Parathyroid adenoma (tissue), 2 donors: ENCODE results near the gene GALNT12.

Experiments
- H2AFZ ChIP-seq: fragments of 300-600 bp; sonication (generic); one replicate; pipeline ENCODE4 v1.7.0; 2017; ENCODE audit warnings: antibody characterized with exemption, mild to moderate bottlenecking
- H3K27ac ChIP-seq: fragments of 300-600 bp; sonication (generic); one replicate; pipeline ENCODE4 v1.7.0; 2017
- H3K27me3 ChIP-seq: fragments of 300-600 bp; sonication (generic); one replicate; pipeline ENCODE4 v1.7.0; 2017; ENCODE audit warnings: low read length; ENCODE audit not compliant: control insufficient read depth, insufficient read depth
- H3K36me3 ChIP-seq: fragments of 300-600 bp; sonication (generic); one replicate; pipeline ENCODE4 v1.7.0; 2017; ENCODE audit warnings: low read length; ENCODE audit not compliant: control insufficient read depth, insufficient read depth
- H3K4me1 ChIP-seq: fragments of 300-600 bp; sonication (generic); one replicate; pipeline ENCODE4 v1.7.0; 2017; ENCODE audit warnings: control low read depth
- H3K4me2 ChIP-seq: fragments of 300-600 bp; sonication (generic); one replicate; pipeline ENCODE4 v1.7.0; 2017; ENCODE audit warnings: low read length
- H3K4me3 ChIP-seq: fragments of 300-600 bp; sonication (generic); one replicate; pipeline ENCODE4 v1.7.0; 2017; ENCODE audit warnings: low read depth, low read length
- H3K79me2 ChIP-seq: fragments of 300-600 bp; sonication (generic); one replicate; pipeline ENCODE4 v1.7.0; 2017; ENCODE audit warnings: control low read depth
- H3K9ac ChIP-seq: fragments of 300-600 bp; sonication (generic); one replicate; pipeline ENCODE4 v1.7.0; 2017; ENCODE audit warnings: mild to moderate bottlenecking
- H3K9me3 ChIP-seq: fragments of 300-600 bp; sonication (generic); one replicate; pipeline ENCODE4 v1.7.0; 2017; ENCODE audit warnings: low read length; ENCODE audit not compliant: control insufficient read depth
- TF ChIP-seq, protein P1 (sequence below): fragments of 300-600 bp; sonication (generic); IDR thresholded peaks from one replicate; pipeline ENCODE4 v1.7.0; 2017; ENCODE audit warnings: antibody characterized with exemption, mild to moderate bottlenecking
- donor health status: primary hyperparathyroidism.

The GALNT12 gene

DNA sequence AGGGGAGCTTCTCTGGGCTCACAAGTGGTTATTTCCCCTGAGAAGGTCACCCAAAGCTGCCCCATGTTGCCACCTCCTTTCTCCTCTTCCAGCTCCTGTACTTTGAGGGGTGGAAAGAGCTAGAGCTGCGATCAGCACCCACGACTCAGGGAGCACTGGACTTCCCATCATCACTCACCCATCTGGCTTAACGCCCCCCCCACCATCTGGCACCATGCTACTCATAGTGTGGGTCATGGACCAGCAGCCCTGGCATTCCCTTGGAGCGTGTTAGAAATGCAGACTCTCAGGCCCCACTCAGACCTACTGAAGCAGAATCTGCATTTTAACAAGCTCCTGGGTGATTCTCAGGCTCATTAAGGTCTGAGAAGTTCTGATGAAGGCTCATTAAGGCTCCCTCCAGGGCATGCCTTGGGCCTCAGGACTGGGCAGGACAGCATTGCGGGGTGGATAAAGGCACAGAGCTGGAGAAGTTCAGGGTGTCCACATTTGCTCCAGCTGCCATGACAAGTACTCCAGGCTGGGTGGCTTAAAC lies 67.3 kb downstream of the GALNT12 start:
- TF ChIP-seq, protein P1, sequence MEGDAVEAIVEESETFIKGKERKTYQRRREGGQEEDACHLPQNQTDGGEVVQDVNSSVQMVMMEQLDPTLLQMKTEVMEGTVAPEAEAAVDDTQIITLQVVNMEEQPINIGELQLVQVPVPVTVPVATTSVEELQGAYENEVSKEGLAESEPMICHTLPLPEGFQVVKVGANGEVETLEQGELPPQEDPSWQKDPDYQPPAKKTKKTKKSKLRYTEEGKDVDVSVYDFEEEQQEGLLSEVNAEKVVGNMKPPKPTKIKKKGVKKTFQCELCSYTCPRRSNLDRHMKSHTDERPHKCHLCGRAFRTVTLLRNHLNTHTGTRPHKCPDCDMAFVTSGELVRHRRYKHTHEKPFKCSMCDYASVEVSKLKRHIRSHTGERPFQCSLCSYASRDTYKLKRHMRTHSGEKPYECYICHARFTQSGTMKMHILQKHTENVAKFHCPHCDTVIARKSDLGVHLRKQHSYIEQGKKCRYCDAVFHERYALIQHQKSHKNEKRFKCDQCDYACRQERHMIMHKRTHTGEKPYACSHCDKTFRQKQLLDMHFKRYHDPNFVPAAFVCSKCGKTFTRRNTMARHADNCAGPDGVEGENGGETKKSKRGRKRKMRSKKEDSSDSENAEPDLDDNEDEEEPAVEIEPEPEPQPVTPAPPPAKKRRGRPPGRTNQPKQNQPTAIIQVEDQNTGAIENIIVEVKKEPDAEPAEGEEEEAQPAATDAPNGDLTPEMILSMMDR: no peak
- Histone ChIP-seq H3K4me1 (no peaks in the 10 kb centered on the region), H3K9me3 (no peaks in the 10 kb centered on the region), H3K9ac (no peak overlapping the region), H3K4me3 (no peak overlapping the region), H3K4me2 (no peak overlapping the region), H2AFZ (no peak overlapping the region), H3K79me2 (no peaks in the 10 kb centered on the region), H3K36me3 (no peaks in the 10 kb centered on the region), H3K27ac (no peak overlapping the region), H3K27me3 (no peaks in the 10 kb centered on the region)

DNA sequence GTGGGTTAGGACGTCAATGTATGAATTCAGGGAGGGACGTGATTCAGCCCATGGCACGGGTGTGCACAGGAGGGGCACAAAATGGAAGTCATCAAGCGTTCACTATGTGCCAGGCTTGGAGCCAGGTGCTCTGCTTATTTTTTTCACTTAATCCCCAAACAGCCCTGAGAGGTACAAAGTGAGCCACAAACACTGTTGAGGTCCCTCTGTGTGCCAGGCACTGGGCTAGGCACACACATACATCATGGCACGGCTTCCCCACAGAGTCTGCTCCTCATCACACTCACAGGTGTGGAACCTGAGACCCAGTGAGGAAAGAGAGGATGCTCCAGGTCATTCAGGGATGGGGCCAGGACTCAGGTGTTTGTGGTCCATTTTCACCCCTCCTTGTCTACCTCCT lies 68.1 kb downstream of the GALNT12 start:
- Histone ChIP-seq H3K9me3 (no peaks in the 10 kb centered on the region), H3K9ac (no peak overlapping the region), H3K4me2 (no peak overlapping the region), H2AFZ (no peak overlapping the region), H3K4me3 (no peak overlapping the region), H3K36me3 (no peaks in the 10 kb centered on the region), H3K27me3 (no peaks in the 10 kb centered on the region), H3K27ac (no peak overlapping the region), H3K4me1 (no peaks in the 10 kb centered on the region), H3K79me2 (no peaks in the 10 kb centered on the region)
- TF ChIP-seq, protein P1: no peak

DNA sequence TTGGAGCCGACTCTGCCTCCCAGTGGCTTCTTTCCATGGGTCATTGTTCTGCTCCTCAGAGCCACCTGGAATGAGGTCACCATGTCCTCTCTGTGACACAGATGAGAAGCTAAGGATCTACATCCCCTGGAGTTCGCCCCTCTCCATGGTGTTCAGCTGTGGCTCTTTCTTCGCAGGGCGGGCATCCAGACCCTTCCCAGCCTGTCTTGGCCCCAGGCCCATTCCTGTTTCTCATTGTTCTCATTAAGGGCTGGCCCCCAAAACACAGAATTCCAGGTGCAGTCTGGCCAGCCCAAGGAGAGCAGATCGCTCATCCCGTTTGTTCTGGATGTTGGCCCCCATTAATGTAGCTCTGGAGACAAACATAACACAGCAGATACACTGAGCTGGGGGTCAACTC lies 69.8 kb downstream of the GALNT12 start:
- Histone ChIP-seq H3K4me3 (no peak overlapping the region), H3K4me2 (no peak overlapping the region), H2AFZ (no peak overlapping the region), H3K36me3 (no peaks in the 10 kb centered on the region), H3K9ac (no peak overlapping the region), H3K79me2 (no peaks in the 10 kb centered on the region), H3K4me1 (no peaks in the 10 kb centered on the region), H3K27me3 (no peaks in the 10 kb centered on the region), H3K27ac (no peak overlapping the region), H3K9me3 (no peaks in the 10 kb centered on the region)
- TF ChIP-seq, protein P1: no peak

DNA sequence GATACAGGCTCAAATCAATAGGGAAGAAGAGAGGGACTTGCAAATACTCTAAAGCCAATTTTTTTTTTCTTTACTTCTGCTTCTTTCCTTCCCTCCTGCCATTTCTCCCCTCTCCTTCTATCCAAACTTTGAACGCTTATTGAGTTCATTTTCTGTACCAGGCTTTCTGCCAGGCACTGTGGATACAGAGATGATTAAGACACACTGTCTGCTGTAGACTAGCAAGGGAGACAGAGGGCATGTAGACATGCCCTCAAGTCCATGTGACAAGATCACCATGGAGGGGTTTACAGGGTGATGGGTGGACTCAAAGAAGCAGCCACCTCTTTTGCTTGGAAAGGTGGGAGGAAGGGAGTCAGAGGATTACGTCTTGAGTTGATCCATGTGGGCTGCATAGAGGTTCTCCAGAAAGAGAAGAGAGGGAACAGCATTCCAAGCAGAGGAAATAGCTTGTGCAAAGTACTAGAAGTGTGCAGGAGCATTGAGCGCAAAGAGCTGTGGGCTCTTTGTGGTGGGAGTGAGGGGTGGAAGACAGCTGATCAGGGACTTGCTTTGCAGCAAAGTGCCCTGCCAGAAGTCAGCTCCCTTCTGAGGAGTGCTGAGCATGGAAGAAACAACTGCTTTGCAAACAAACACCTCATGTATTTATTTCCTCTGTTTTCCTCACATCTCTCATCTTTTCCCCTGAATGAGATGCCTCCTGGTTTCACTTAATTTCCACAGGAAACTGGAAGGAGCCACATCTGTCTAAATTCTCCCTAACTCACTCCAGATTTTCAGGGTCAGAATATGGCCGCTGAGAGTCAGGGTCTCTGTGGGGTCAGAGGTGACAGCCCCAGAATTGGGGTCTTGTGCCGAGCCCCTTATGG lies 71.9 kb downstream of the GALNT12 start:
- Histone ChIP-seq H3K27ac (no peak overlapping the region), H3K4me2 (no peak overlapping the region), H3K27me3 (no peaks in the 10 kb centered on the region), H3K79me2 (no peaks in the 10 kb centered on the region), H3K4me3 (no peak overlapping the region), H3K36me3 (no peaks in the 10 kb centered on the region), H3K9me3 (no peaks in the 10 kb centered on the region), H3K4me1 (no peaks in the 10 kb centered on the region), H2AFZ (no peak overlapping the region), H3K9ac (no peak overlapping the region)
- TF ChIP-seq, protein P1: no peak

DNA sequence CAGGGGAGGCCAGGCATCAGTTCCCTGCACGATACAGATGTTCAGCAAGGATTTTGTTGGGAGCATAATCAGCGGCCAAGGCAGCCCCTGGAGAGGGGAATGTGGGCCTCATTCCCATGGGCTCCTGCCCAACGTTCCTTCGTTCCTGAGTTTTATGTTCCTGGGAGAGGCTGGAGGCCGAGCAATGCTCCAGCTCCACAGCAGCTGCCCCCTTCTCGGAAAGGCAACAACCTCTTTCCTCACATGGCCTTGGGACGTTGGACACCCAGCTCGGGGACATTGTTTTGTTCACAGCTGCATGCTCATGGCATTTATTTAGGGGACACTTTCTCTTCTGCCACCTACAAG lies 72.5 kb downstream of the GALNT12 start:
- H3K27ac ChIP-seq: no peak overlapping the region
- no peak overlapping the region for H3K4me2 ChIP-seq
- H3K79me2 ChIP-seq: no peaks in the 10 kb centered on the region
- H3K27me3 ChIP-seq: no peaks in the 10 kb centered on the region
- no peaks in the 10 kb centered on the region for H3K4me1 ChIP-seq
- no peak overlapping the region for H3K9ac ChIP-seq
- H3K4me3 ChIP-seq: no peak overlapping the region
- TF ChIP-seq, protein P1: no peak
- no peak overlapping the region for H2AFZ ChIP-seq
- H3K9me3 ChIP-seq: no peaks in the 10 kb centered on the region
- H3K36me3 ChIP-seq: no peaks in the 10 kb centered on the region
